ENCODE results near the gene CSRP2. TPM values are rescaled to one million over a fixed set of nuclear protein-coding genes. Genes with fewer than 3 reads are reported as not detected.

Gene CSRP2
- total and polyA plus RNA-seq, 2 of the 13 experiments (the other 11 are each of a cell fraction or from before 2014, with no cell fraction given): 7.2 to 8.0 TPM

GRCh38 chr12:76872415-76872814 is 6.4 kb downstream of the CSRP2 start:
- FAIRE-seq (no peak), ATAC-seq (no peak), DNase-seq (ENCODE audit: low spot score) (no peak)
- BruUV-seq (replicated peaks): no TSS peak
- TF ChIP-seq AGO1 (IDR thresholded peaks at IDR 0.05; ENCODE audit: low read depth, low read length, poor library complexity, severe bottlenecking) (no peak), ZNF318 (CRISPR knock-in tag; IDR thresholded peaks at IDR 0.05) (no peak), ZBTB8A (CRISPR knock-in tag; IDR thresholded peaks at IDR 0.05; ENCODE audit: borderline replicate concordance, low read depth) (no peak)
- Histone ChIP-seq H3K9me3 (ENCODE audit: low read length) (no peaks in the 10 kb centered on the region), H3K79me2 (ENCODE audit: insufficient read depth, low read length) (no peaks in the 10 kb centered on the region), H3K9ac (ENCODE audit: insufficient read depth, low read depth, low read length) (no peak overlapping the region), H3K4me1 (ENCODE audit: insufficient read depth, low read length) (peaks cover 5% of the 10 kb centered on the region), H3K27ac (ENCODE audit: extremely low read length, insufficient read depth, low read length) (no peak overlapping the region), H4K20me1 (ENCODE audit: insufficient read depth, low read length) (no peaks in the 10 kb centered on the region), H3K4me3 (replicated peaks in 1 of 3; ENCODE audit: insufficient read depth in 1 of 3, low read depth in 2 of 3, low read length in 3 of 3) (no peak overlapping the region), H3K4me2 (ENCODE audit: low read depth, low read length) (no peak overlapping the region), H3K27me3 (ENCODE audit: control insufficient read depth in 1 of 2, insufficient read depth in 2 of 2, low read length in 2 of 2) (no peaks in the 10 kb centered on the region), H2AFZ (ENCODE audit: low read length) (no peak overlapping the region), H3K36me3 (replicated peaks in 1 of 2; ENCODE audit: control insufficient read depth in 1 of 2, insufficient read depth in 2 of 2, low read length in 2 of 2) (no peaks in the 10 kb centered on the region)
- WGBS (ENCODE audit: low lambda C conversion rate): 88% methylated on average over 3 of the region's 5 CpGs
- in situ Hi-C loops (cut with HindIII; ENCODE audit: extremely low pct_ligation_motif_present, low pct_unique_long_range_greater_than_20kb) (no loop called here), intact Hi-C loops (cut with micrococcal nuclease; ENCODE audit: unreplicated experiment) (no loop called here)
- ChIA-PET CTCF (ENCODE audit: low intra/inter-chr PET ratio, low total read pairs) (no interaction called here), POLR2A (no interaction called here)

All from HepG2 (cell line).